HepG2 (cell line): ENCODE data around the gene LYPLA2. TPM values are rescaled to one million over a fixed set of nuclear protein-coding genes. Genes with fewer than 3 reads are reported as not detected.
A peak's percentile ranks its signal among the peaks of the same experiment; 100 is the strongest.

ENCODE experiments used
- ATAC-seq: fragments of 200-7000 bp; cut with Tn5 transposase; 3 replicates; pipeline ENCODE4 v1.9.1; 2020; ENCODE audit warnings: mild to moderate bottlenecking, moderate library complexity
- BruUV-seq: library from RNA; stranded (reverse); fragments of 400-500 nt; replicated peaks from 2 replicates; lab custom pipeline; 2021; lab: Mats Ljungman, UMichigan
- CTCF ChIA-PET: fragments of 300-600 bp; formaldehyde crosslinking; extraction: SDS; loops from one replicate; lab custom pipeline; 2021; ENCODE audit warnings: low total read pairs, inconsistent platforms, low intra/inter-chr PET ratio; lab: Yijun Ruan, JAX
- POLR2A ChIA-PET: fragments of 350-600 bp; sonication (Branson Sonifier 250); formaldehyde crosslinking; loops from one replicate; lab custom pipeline; 2020; ENCODE audit warnings: antibody characterized with exemption, inconsistent platforms; lab: Yijun Ruan, JAX
- DNase-seq: peaks from one replicate; pipeline ENCODE4 v3.0.0-alpha.2; 2015; ENCODE audit warnings: low spot score
- FAIRE-seq: peaks from 3 replicates; lab custom pipeline; 2011; peaks lifted over from hg19 to GRCh38; lab: Jason Lieb, UNC
- H2AFZ ChIP-seq: one replicate; pipeline ENCODE4 v1.6.1; 2011; ENCODE audit warnings: low read length, inconsistent platforms
- H3K27ac ChIP-seq: fragments of 300-600 bp; 3 replicates; pipeline ENCODE4 v1.8.0; 2011; ENCODE audit warnings: mixed run types, mild to moderate bottlenecking, mixed read lengths, low read length, inconsistent platforms; ENCODE audit not compliant: insufficient read depth; ENCODE audit errors: extremely low read length
- H3K27me3 ChIP-seq, 2 experiments: fragments of 200-600 bp in 1 of 2; 2 replicates in 1 of 2; 3 replicates in 1 of 2; pipeline versions ENCODE4 v1.6.0 to v1.8.0; 2011; ENCODE audit warnings: low read length in 2 of 2, mild to moderate bottlenecking in 2 of 2, moderate library complexity in 2 of 2, inconsistent platforms in 1 of 2; ENCODE audit not compliant: insufficient read depth in 2 of 2, control insufficient read depth in 1 of 2
- H3K36me3 ChIP-seq, 2 experiments: fragments of 200-600 bp in 1 of 2; replicated peaks in 1 of 2; 2 replicates in 1 of 2; 3 replicates in 1 of 2; pipeline versions ENCODE4 v1.5.1 to v1.8.0; 2011; ENCODE audit warnings: low read length in 2 of 2, inconsistent platforms in 1 of 2; ENCODE audit not compliant: insufficient read depth in 2 of 2, control insufficient read depth in 1 of 2
- H3K4me1 ChIP-seq: 2 replicates; pipeline ENCODE4 v1.5.1; 2012; ENCODE audit warnings: low read length, inconsistent platforms; ENCODE audit not compliant: insufficient read depth
- H3K4me2 ChIP-seq: 2 replicates; pipeline ENCODE4 v1.6.0; 2011; ENCODE audit warnings: low read depth, low read length, inconsistent platforms
- H3K4me3 ChIP-seq, 3 experiments: fragments of 200-600 bp in 1 of 3; sonication (generic), shearing (Covaris generic) in 1 of 3; replicated peaks in 1 of 3; 2 replicates each; pipeline ENCODE4 v1.5.1; 2011 to 2016; ENCODE audit warnings: low read length in 3 of 3, inconsistent platforms in 2 of 3, low read depth in 2 of 3, mild to moderate bottlenecking in 2 of 3, control low read depth in 1 of 3, mixed read lengths in 1 of 3; ENCODE audit not compliant: insufficient read depth in 1 of 3
- H3K79me2 ChIP-seq: one replicate; pipeline ENCODE4 v1.6.1; 2011; ENCODE audit warnings: low read length, inconsistent platforms; ENCODE audit not compliant: insufficient read depth
- H3K9ac ChIP-seq: 2 replicates; pipeline ENCODE4 v1.6.0; 2011; ENCODE audit warnings: mild to moderate bottlenecking, low read depth, low read length, inconsistent platforms; ENCODE audit not compliant: insufficient read depth
- H3K9me3 ChIP-seq: 2 replicates; pipeline ENCODE4 v1.5.1; 2012; ENCODE audit warnings: mild to moderate bottlenecking, low read length
- H4K20me1 ChIP-seq: 2 replicates; pipeline ENCODE4 v1.6.0; 2011; ENCODE audit warnings: inconsistent platforms, mild to moderate bottlenecking, low read length, moderate library complexity; ENCODE audit not compliant: insufficient read depth
- ATF7-NPFF ChIP-seq: sonication (generic); formaldehyde crosslinking; IDR thresholded peaks from 2 replicates; pipeline ENCODE4 v1.8.1; 2023; ENCODE audit warnings: mild to moderate bottlenecking, low read depth, missing genetic modification reagents, moderate library complexity
- CBX5 ChIP-seq: sonication (generic); formaldehyde crosslinking; IDR thresholded peaks from 2 replicates; pipeline ENCODE4 v1.4.0; 2020; ENCODE audit warnings: missing genetic modification reagents, borderline replicate concordance
- GABPB1 ChIP-seq: IDR thresholded peaks from 2 replicates; pipeline ENCODE4 v1.6.1; 2016; ENCODE audit warnings: mild to moderate bottlenecking, missing genetic modification reagents, moderate library complexity, missing compliant biosample characterization
- HNF4G ChIP-seq, 2 experiments: sonication (generic) in 1 of 2; formaldehyde crosslinking in 1 of 2; IDR thresholded peaks; 2 replicates each; pipeline versions ENCODE4 v1.4.0 to v1.6.1; 2011 to 2020; ENCODE audit warnings: borderline replicate concordance in 2 of 2, low read depth in 2 of 2, mild to moderate bottlenecking in 2 of 2, low read length in 1 of 2, missing genetic modification reagents in 1 of 2, moderate library complexity in 1 of 2
- KAT2B ChIP-seq: fragments of 150-350 bp; IDR thresholded peaks from 2 replicates; pipeline ENCODE4 v1.6.1; 2014; ENCODE audit warnings: low read depth, low read length, borderline replicate concordance
- PTBP1 ChIP-seq: fragments of 200-400 bp; formaldehyde crosslinking; IDR thresholded peaks from 2 replicates; pipeline ENCODE4 v1.6.1; 2018; ENCODE audit warnings: low read length, low read depth; ENCODE audit not compliant: poor library complexity, severe bottlenecking
- SMAD1 ChIP-seq: sonication (generic); formaldehyde crosslinking; IDR thresholded peaks from 2 replicates; pipeline ENCODE4 v1.4.0; 2020; ENCODE audit warnings: missing genetic modification reagents, low read depth, mild to moderate bottlenecking, borderline replicate concordance
- ZFX ChIP-seq: sonication (generic); formaldehyde crosslinking; IDR thresholded peaks from 2 replicates; pipeline ENCODE4 v1.4.0; 2020; ENCODE audit warnings: mild to moderate bottlenecking, low read depth, missing genetic modification reagents, moderate library complexity
- ZNF20 ChIP-seq: sonication (generic); formaldehyde crosslinking; IDR thresholded peaks from 2 replicates; pipeline ENCODE4 v1.4.0; 2020; ENCODE audit warnings: mild to moderate bottlenecking, moderate library complexity, missing genetic modification reagents
- ZNF232 ChIP-seq: sonication (generic); formaldehyde crosslinking; IDR thresholded peaks from 2 replicates; pipeline ENCODE4 v1.4.0; 2020; ENCODE audit warnings: missing genetic modification reagents, borderline replicate concordance
- ZNF552 ChIP-seq: sonication (generic); formaldehyde crosslinking; IDR thresholded peaks from 2 replicates; pipeline ENCODE4 v1.9.0; 2022; ENCODE audit warnings: missing genetic modification reagents, mild to moderate bottlenecking, borderline replicate concordance
- ZNF674 ChIP-seq: sonication (generic); formaldehyde crosslinking; IDR thresholded peaks from 2 replicates; pipeline ENCODE4 v1.5.0; 2020; ENCODE audit warnings: low read depth, mild to moderate bottlenecking, missing genetic modification reagents
- WGBS: methylation state at CpG from one replicate; pipeline ENCODE4 v1.1.6; 2017; ENCODE audit warnings: low lambda C conversion rate; 5-methylcytosine and 5-hydroxymethylcytosine counted together
- in situ Hi-C: cut with HindIII; loops from 2 replicates; pipeline ENCODE4 v1.10.0; 2017; ENCODE audit warnings: low pct_unique_long_range_greater_than_20kb; ENCODE audit not compliant: extremely low pct_ligation_motif_present
- intact Hi-C: fragments of 100-400 bp; cut with micrococcal nuclease; formaldehyde crosslinking; loops from one replicate; pipeline ENCODE4 v1.10.0; 2022; ENCODE audit not compliant: unreplicated experiment
- polyA plus RNA-seq, 8 experiments: library from polyadenylated mRNA; depleted of rRNA in 3 of 8; stranded (reverse) in 7 of 8; unstranded in 1 of 8; fragments of >200 nt; fragmentation: Illumina TruSeq in 4 of 8; extraction: Trizol in 4 of 8; gene quantifications; 2 replicates each; pipeline versions ENCODE4 v1.2.1 to v1.2.3, GENCODE V29; 2011 to 2016; ENCODE audit warnings: low read depth in 4 of 8, missing spikeins in 1 of 8, mixed read lengths in 1 of 8; ENCODE audit not compliant: insufficient read depth in 1 of 8
- total RNA-seq, 5 experiments: library from RNA; depleted of rRNA; stranded (reverse); fragments of >200 nt; fragmentation: Illumina TruSeq; extraction: Trizol; gene quantifications; 2 replicates each; pipeline ENCODE4 v1.2.3, GENCODE V29; 2016; ENCODE audit warnings: low read depth in 1 of 5
- TF ChIP-seq, protein P1 (sequence below): sonication (generic); formaldehyde crosslinking; IDR thresholded peaks from 2 replicates; pipeline ENCODE4 v1.5.0; 2020; ENCODE audit warnings: mild to moderate bottlenecking, missing genetic modification reagents, borderline replicate concordance
- TF ChIP-seq, protein P2 (sequence below): sonication (generic); formaldehyde crosslinking; IDR thresholded peaks from 2 replicates; pipeline ENCODE4 v1.9.0; 2021; ENCODE audit warnings: missing genetic modification reagents, borderline replicate concordance
- TF ChIP-seq, protein P3 (sequence below): sonication (generic); formaldehyde crosslinking; IDR thresholded peaks from 2 replicates; pipeline ENCODE4 v1.4.0; 2020; ENCODE audit warnings: mild to moderate bottlenecking, missing genetic modification reagents

Gene LYPLA2
- total and polyA plus RNA-seq, 2 of the 13 experiments (the other 11 are each of a cell fraction or from before 2014, with no cell fraction given), result 72.1 to 73.2 TPM

DNA sequence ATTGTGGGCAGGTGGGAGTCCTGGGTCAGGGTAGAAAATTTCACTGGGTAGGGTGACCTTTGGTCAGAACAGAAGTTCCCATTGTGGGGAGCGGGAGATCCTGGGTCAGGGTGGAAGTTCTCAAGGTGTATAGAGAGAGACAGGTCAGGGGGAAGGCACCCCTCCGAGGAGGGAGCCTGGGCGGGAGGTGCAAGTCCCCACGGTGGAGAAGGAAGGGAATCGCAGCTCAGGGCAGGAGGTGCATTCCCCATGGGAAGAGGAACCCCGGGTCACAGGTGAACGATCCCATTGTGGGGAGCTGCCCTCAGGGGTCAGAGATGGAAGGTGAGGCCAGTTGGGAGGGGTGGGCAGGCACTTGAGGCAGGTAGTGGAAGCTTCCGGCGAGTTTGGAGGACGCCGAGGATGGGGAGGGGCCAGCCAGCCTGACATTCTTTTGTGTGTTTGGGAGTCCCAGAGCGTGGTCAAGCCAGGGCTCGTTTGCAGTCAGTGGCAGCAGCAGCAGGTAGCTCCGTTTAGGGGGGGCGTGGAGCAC lies 637 bp downstream of the LYPLA2 start:
- ChIA-PET POLR2A (interaction anchor here (0.9 to 4.5 kb wide), 8 partner anchors 9 to 160 kb away, joined by 3 to 101 read pairs (median 7); partner anchors contain the start of genes GALE, HMGCL, PITHD1 and RPL11), CTCF (no interaction called here)
- intact Hi-C loops, result loop anchor here (1.0 kb wide), 1 partner anchor 9 kb away; the partner anchor contains the start of gene GALE
- TF ChIP-seq ZNF552 (no peak), SMAD1 (CRISPR knock-in tag) (no peak), HNF4G (IDR thresholded peaks at IDR 0.05; ENCODE audit: borderline replicate concordance, low read depth, low read length) (no peak), HNF4G (CRISPR knock-in tag; IDR thresholded peaks at IDR 0.05; ENCODE audit: borderline replicate concordance, low read depth) (no peak), ZFX (CRISPR knock-in tag) (no peak), PTBP1 (no peak), ZNF20 (CRISPR knock-in tag) (peak; percentile 51; the same call in 1 of the 2 replicates), ZNF232 (CRISPR knock-in tag) (no peak), ZNF674 (CRISPR knock-in tag) (no peak), ATF7-NPFF (CRISPR knock-in tag) (no peak), CBX5 (CRISPR knock-in tag) (0 out of 2 replicates have a peak, but pooled peaks have one; percentile 21), GABPB1 (CRISPR knock-in tag) (0 out of 2 replicates have a peak, but pooled peaks have one; percentile 17), KAT2B (no peak)
- TF ChIP-seq, protein P1, sequence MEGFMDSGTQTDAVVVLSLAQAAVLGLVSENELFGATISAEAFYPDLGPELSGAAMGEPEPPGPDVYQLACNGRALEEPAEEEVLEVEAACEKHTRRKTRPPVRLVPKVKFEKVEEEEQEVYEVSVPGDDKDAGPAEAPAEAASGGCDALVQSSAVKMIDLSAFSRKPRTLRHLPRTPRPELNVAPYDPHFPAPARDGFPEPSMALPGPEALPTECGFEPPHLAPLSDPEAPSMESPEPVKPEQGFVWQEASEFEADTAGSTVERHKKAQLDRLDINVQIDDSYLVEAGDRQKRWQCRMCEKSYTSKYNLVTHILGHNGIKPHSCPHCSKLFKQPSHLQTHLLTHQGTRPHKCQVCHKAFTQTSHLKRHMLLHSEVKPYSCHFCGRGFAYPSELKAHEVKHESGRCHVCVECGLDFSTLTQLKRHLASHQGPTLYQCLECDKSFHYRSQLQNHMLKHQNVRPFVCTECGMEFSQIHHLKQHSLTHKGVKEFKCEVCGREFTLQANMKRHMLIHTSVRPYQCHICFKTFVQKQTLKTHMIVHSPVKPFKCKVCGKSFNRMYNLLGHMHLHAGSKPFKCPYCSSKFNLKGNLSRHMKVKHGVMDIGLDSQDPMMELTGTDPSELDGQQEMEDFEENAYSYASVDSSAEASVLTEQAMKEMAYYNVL, result no peak
- TF ChIP-seq, protein P2, sequence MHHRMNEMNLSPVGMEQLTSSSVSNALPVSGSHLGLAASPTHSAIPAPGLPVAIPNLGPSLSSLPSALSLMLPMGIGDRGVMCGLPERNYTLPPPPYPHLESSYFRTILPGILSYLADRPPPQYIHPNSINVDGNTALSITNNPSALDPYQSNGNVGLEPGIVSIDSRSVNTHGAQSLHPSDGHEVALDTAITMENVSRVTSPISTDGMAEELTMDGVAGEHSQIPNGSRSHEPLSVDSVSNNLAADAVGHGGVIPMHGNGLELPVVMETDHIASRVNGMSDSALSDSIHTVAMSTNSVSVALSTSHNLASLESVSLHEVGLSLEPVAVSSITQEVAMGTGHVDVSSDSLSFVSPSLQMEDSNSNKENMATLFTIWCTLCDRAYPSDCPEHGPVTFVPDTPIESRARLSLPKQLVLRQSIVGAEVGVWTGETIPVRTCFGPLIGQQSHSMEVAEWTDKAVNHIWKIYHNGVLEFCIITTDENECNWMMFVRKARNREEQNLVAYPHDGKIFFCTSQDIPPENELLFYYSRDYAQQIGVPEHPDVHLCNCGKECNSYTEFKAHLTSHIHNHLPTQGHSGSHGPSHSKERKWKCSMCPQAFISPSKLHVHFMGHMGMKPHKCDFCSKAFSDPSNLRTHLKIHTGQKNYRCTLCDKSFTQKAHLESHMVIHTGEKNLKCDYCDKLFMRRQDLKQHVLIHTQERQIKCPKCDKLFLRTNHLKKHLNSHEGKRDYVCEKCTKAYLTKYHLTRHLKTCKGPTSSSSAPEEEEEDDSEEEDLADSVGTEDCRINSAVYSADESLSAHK (CRISPR knock-in tag), result no peak
- TF ChIP-seq, protein P3, sequence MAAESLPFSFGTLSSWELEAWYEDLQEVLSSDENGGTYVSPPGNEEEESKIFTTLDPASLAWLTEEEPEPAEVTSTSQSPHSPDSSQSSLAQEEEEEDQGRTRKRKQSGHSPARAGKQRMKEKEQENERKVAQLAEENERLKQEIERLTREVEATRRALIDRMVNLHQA (CRISPR knock-in tag), result no peak

More for the DNA sequence above, 637 bp downstream of the LYPLA2 start:
- no TSS peak for BruUV-seq
- peaks cover 4% of the 10 kb centered on the region; the same call in 1 of the 2 replicates for H4K20me1 ChIP-seq
- H3K36me3 ChIP-seq, result peaks cover 16 to 42% of the 10 kb centered on the region in 2 experiments; a peak in 4 of 5 replicates
- peak overlapping the region; percentile 64 for H3K27ac ChIP-seq
- no peaks in the 10 kb centered on the region for H3K9me3 ChIP-seq
- H3K4me1 ChIP-seq, result peaks cover 34% of the 10 kb centered on the region
- in situ Hi-C loops, result no loop called here
- peaks cover 22% of the 10 kb centered on the region for H3K79me2 ChIP-seq
- H3K27me3 ChIP-seq, result no peaks in the 10 kb centered on the region; a peak in 1 of 5 replicates
- ATAC-seq (peak; percentile 25), FAIRE-seq (peak; percentile 59), DNase-seq (no peak)
- H3K9ac ChIP-seq, result peak overlapping the region; percentile 88
- H2AFZ ChIP-seq, result no peak overlapping the region
- peak overlapping the region; percentile 88 to 98 (median 97) for H3K4me3 ChIP-seq
- peak overlapping the region; percentile 99 for H3K4me2 ChIP-seq
- WGBS, result 0% methylated on average over 10 of the region's 15 CpGs
